Aorta (tissue), 5 donors: ENCODE measurements around the gene MYO3B. TPM values are rescaled to one million over a fixed set of nuclear protein-coding genes. Genes with fewer than 3 reads are reported as not detected.
"Not testable (repeated sequence)": the region's sequence is repeated elsewhere in the genome, so short reads cannot be mapped to it uniquely, and the experiment has no call there.

Source experiments
- ATAC-seq: fragments of 200-7000 bp; cut with Tn5 transposase; one replicate; pipeline ENCODE4 v1.9.1; 2022; ENCODE audit warnings: moderate library complexity; ENCODE audit not compliant: low FRiP score
- DNase-seq, 2 donors: peaks; one replicate each; pipeline ENCODE4 v3.0.0-alpha.2; 2020
- H3K27ac ChIP-seq, 2 donors: one replicate each; pipeline ENCODE4 v1.5.1; 2013; ENCODE audit warnings: low read length in 2 of 2, mild to moderate bottlenecking in 2 of 2, moderate library complexity in 2 of 2, control low read depth in 1 of 2, inconsistent platforms in 1 of 2, low read depth in 1 of 2
- H3K27me3 ChIP-seq, 2 donors: one replicate each; pipeline ENCODE4 v1.6.1; 2013; ENCODE audit warnings: control low read depth in 1 of 2, low read length in 1 of 2, mild to moderate bottlenecking in 1 of 2, moderate library complexity in 1 of 2; ENCODE audit not compliant: insufficient read depth in 2 of 2, control insufficient read depth in 1 of 2
- H3K36me3 ChIP-seq, 2 donors: one replicate each; pipeline ENCODE4 v1.6.1; 2013; ENCODE audit warnings: control low read depth in 1 of 2, low read length in 1 of 2, mild to moderate bottlenecking in 1 of 2; ENCODE audit not compliant: insufficient read depth in 2 of 2, control insufficient read depth in 1 of 2
- H3K4me1 ChIP-seq, 2 donors: one replicate each; pipeline ENCODE4 v1.6.1; 2013; ENCODE audit warnings: low read length in 2 of 2, control low read depth in 1 of 2, mild to moderate bottlenecking in 1 of 2, moderate library complexity in 1 of 2; ENCODE audit not compliant: insufficient read depth in 2 of 2, control insufficient read depth in 1 of 2
- H3K4me3 ChIP-seq, 2 donors: one replicate each; pipeline ENCODE4 v1.5.1; 2013; ENCODE audit warnings: low read length in 2 of 2, control low read depth in 1 of 2, mild to moderate bottlenecking in 1 of 2
- H3K9me3 ChIP-seq: one replicate; pipeline ENCODE4 v1.6.1; 2013; ENCODE audit warnings: mild to moderate bottlenecking, low read length; ENCODE audit not compliant: control insufficient read depth
- WGBS, 2 donors: extraction: QIAGEN DNeasy Blood & Tissue Kit; methylation state at CpG; one replicate each; pipeline ENCODE4 v1.1.7; 2013; 5-methylcytosine and 5-hydroxymethylcytosine counted together
- intact Hi-C, 2 donors: fragments of 100-400 bp; cut with DNase I; formaldehyde crosslinking; loops; one replicate each; pipeline versions ENCODE4 v1.14.2 to v1.15.0; 2022
- polyA plus RNA-seq, 2 donors: library from polyadenylated mRNA; stranded (reverse); fragments of 200-250 nt; gene quantifications; one replicate each; pipeline ENCODE4 v1.2.3, GENCODE V29; 2013
- total RNA-seq, 2 donors: library from RNA; stranded (reverse); fragmentation: NEBNext Ultra II Directional; extraction: Animal tissue kit (Norgen Biotek cat#: 25700); gene quantifications; one replicate each; pipeline ENCODE4 v1.2.1, GENCODE V29; 2021
- donor health status: healthy with polysubstance abuse.
- donor health status: Bipolar disorder and iron deficiency.
- donor health status: DM: no; HTN: no; CAD: no.
- donor health status: DM: no; HTN: no; CAD: no.
- donor health status: DM: yes; HTN: yes; CAD: no.

MYO3B gene
- total and polyA plus RNA-seq, 4 donors: 0.05 to 0.32 TPM; not detected in 2

DNA sequence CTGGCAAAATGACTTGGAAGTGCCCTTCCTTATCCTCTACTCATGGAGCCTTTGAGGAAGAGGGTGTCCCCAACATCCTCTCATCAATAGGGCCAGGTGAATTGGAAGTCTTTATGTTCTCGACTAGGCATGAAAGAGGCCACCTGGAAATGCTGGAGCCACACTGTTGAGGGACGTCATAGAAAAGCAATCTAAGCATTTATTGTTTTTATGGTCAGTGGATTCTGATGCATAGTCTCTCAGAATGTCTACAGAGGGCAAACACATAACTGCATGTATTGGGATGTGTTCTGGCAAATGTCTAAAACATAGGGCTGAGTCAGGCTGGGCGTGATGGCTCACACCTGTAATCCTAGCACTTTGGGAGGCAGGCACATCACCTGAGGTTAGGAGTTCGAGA lies 290.6 kb downstream of the MYO3B start:
- Histone ChIP-seq H3K9me3 (no peaks in the 10 kb centered on the region), H3K4me3 (no peak overlapping the region), H3K36me3 (no peaks in the 10 kb centered on the region), H3K4me1 (peaks cover 0 to 2% of the 10 kb centered on the region in 2 donors), H3K27ac (no peak overlapping the region), H3K27me3 (no peaks in the 10 kb centered on the region)
- intact Hi-C loops: no loop called here
- DNase-seq (no peak), ATAC-seq (no peak)
- 91 to 93% methylated on average over 4 of the region's 4 CpGs for WGBS, 2 donors

DNA sequence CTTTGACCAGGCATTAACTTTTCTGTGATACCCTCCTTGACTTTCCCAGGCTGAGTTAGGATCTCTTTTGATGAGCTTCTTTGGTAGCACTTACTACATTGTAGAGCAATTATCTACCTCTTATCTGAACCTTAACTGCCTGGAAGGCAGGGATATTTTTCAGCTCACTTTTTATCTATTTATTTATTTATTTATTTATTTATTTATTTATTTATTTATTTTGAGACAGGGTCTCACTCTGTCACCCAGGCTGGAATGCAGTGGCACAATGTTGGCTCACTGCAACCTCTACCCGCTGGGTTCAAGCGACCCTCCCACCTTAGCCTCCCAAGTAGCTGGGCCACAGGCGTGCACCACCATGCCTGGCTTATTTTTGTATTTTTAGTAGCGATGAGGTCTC lies 294.6 kb downstream of the MYO3B start:
- H3K4me1 ChIP-seq, H3K4me3 ChIP-seq, H3K9me3 ChIP-seq, H3K36me3 ChIP-seq, DNase-seq, H3K27me3 ChIP-seq, H3K27ac ChIP-seq, intact Hi-C loops, ATAC-seq: not testable (repeated sequence)
- WGBS, 2 donors: 85 to 99% methylated on average over 4 of the region's 4 CpGs

DNA sequence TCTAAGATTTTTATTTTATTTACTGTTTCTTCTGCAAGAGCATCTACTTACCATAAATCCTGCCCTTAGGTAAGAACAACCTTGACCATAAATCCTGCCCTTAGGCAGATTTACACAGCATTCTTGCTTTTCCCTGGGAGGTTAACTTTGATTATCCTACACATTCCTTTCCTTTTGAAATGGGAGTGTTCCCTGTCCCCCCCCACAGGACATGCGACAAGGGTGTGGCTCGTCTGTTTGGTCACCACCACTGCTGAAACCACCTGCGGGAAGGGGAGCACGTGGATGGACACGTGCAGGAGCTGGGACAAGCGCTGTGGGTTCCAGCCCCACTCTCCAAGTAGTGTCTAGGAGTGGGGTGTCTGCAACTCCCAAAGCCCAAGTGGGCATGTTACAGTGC lies 297.9 kb downstream of the MYO3B start:
- Histone ChIP-seq H3K9me3 (no peaks in the 10 kb centered on the region), H3K27me3 (no peaks in the 10 kb centered on the region), H3K4me1 (no peaks in the 10 kb centered on the region), H3K27ac (no peak overlapping the region), H3K36me3 (no peaks in the 10 kb centered on the region), H3K4me3 (no peak overlapping the region)
- ATAC-seq: no peak
- no peak for DNase-seq
- 85 to 90% methylated on average over 6 of the region's 6 CpGs for WGBS, 2 donors
- intact Hi-C loops: no loop called here

DNA sequence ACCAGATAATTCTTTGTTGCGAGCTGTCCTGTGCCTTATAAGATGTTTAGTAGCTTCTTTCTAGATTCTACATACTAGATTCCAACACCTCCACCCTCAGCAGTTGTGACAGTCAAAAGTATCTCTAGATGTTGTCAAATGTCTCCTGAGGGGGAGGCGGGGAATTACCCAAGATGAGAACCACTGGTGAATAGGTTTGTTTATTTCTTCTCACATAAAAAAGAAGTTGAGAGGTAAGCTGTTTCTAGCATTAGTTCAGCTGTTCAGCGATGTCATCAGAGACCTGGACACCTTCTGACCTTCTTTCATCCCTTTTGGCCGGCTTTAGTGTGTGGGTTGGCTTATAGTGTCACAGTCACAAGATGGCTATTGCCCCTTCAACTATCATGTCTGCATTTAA lies 299.7 kb downstream of the MYO3B start:
- 68 to 70% methylated on average over 4 of the region's 4 CpGs for WGBS, 2 donors
- ATAC-seq (no peak), DNase-seq (no peak)
- H3K4me3 ChIP-seq: no peak overlapping the region
- H3K4me1 ChIP-seq: no peaks in the 10 kb centered on the region
- H3K9me3 ChIP-seq: no peaks in the 10 kb centered on the region
- intact Hi-C loops: no loop called here
- H3K27ac ChIP-seq: no peak overlapping the region
- H3K27me3 ChIP-seq: no peaks in the 10 kb centered on the region
- no peaks in the 10 kb centered on the region for H3K36me3 ChIP-seq

DNA sequence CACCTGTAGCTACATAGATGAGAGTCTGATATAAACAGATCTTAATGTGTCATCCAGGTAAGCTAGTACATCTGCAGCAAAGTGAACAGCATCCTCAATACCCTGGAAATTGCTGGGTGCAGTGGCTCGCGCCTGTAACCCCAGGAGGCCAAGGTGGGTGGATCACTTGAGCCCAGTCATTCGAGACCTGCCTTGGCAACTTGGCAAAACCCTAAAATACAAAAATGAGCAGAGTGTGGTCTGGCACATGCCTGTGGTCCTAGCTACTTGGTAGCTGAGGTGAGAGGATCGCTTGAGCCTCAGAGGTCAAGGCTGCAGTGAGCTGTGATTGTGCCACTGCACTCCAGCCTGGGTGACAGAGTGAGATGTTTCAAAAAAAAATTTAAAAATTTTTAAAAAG lies 303.3 kb downstream of the MYO3B start:
- Histone ChIP-seq H3K9me3 (no peaks in the 10 kb centered on the region), H3K36me3 (no peaks in the 10 kb centered on the region), H3K27ac (no peak overlapping the region), H3K4me1 (no peaks in the 10 kb centered on the region), H3K4me3 (no peak overlapping the region), H3K27me3 (no peaks in the 10 kb centered on the region)
- intact Hi-C loops: loop anchor here in 1 of 2 donors (10.0 kb wide), 1 partner anchor 234 kb away; the partner anchor contains the start of gene SP5
- ATAC-seq (no peak), DNase-seq (no peak)
- 84 to 91% methylated on average over 4 of the region's 4 CpGs for WGBS, 2 donors

DNA sequence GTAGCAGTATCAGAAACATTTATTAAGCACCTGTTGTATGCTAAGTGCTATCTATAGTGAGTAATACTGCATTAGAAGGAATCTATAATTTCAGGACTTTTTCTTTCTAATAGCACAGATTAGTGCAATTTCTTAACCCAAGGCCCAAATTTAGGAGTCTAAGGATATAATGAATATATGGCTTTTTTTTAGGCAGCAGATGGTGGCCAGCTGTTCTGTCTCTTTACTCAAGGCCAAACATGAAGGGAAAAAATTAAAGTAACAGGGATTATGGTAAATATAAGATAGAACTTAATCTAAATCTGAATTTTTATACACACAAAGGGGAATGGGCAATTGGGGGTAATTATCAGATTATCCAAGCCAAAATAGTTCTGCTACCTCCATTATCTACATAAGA lies 306.6 kb downstream of the MYO3B start:
- ATAC-seq (no peak), DNase-seq (no peak)
- Histone ChIP-seq H3K9me3 (no peaks in the 10 kb centered on the region), H3K4me3 (no peak overlapping the region), H3K27me3 (no peaks in the 10 kb centered on the region), H3K27ac (no peak overlapping the region), H3K36me3 (no peaks in the 10 kb centered on the region), H3K4me1 (no peaks in the 10 kb centered on the region)
- intact Hi-C loops: loop anchor here in 1 of 2 donors (10.0 kb wide), 1 partner anchor 230 kb away; the partner anchor contains the start of gene SP5

DNA sequence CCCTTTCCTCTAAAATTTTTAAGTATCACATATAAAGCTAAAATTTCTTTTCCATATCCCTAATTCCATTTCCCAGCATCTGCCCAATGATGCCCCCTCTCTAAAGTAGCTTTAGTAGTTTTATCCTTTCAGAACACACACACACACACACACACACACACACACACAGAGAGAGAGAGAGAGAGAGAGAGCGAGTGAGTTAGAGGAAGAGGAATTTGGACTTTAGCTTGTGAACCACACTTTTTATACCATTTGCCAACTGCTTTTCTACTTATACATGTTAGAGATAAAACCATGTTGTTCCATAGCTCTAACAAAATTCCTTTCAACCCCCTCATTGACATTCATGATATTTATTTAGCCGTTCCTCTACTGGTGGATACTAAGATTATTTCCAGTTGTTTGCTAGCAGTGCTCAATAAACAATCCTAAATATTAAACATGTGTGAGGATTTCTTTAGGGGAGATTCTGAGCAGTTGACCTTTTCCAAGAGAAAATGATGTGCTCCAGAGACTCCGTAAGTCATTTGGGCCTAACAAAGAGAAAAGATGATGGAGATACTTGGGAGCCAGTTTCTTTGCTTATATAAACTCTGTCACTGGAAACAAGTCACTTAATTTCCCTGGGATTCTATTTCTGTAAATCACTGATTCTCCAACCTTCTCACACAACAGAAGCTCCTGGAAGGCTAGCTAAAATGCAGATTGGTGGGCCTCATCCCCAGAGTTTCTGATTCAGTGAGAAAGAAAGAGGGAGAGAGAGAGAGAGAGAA lies 307.5 kb downstream of the MYO3B start:
- intact Hi-C loops: loop anchor here (2.0 to 10.0 kb wide), 3 partner anchors 229 to 329 kb away; partner anchors contain the start of gene SP5 (in 2 of the 2)
- H3K4me1 ChIP-seq: no peaks in the 10 kb centered on the region
- H3K36me3 ChIP-seq: no peaks in the 10 kb centered on the region
- H3K27me3 ChIP-seq: no peaks in the 10 kb centered on the region
- ATAC-seq (no peak), DNase-seq (no peak)
- 64 to 72% methylated on average over 3 of the region's 3 CpGs for WGBS, 2 donors
- no peak overlapping the region for H3K4me3 ChIP-seq
- H3K27ac ChIP-seq: no peak overlapping the region
- H3K9me3 ChIP-seq: no peaks in the 10 kb centered on the region

DNA sequence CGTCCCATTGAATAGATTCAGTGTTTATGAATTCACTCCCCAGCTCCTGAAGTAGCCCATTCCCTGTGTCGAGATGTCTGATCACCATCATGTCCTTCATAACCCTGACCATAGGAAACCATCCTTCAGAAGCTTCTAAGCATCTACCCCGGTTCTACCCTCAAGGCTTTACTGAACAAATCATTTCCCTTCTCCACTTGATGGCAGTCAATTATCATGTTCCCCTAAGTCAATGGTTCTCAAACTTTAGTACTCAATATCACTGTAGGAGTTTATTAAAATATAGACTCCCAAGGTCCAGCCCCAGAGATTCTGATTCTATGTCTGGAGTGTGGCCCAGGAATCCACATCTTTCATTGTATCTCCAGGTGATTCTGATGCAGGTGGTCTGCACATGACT lies 308.8 kb downstream of the MYO3B start:
- no peaks in the 10 kb centered on the region for H3K4me1 ChIP-seq
- no peak overlapping the region for H3K27ac ChIP-seq
- no peak overlapping the region for H3K4me3 ChIP-seq
- H3K36me3 ChIP-seq: no peaks in the 10 kb centered on the region
- H3K27me3 ChIP-seq: no peaks in the 10 kb centered on the region
- ATAC-seq (peak; percentile 63), DNase-seq (no peak)
- no peaks in the 10 kb centered on the region for H3K9me3 ChIP-seq
- intact Hi-C loops: loop anchor here (2.0 to 10.0 kb wide), 3 partner anchors 228 to 328 kb away; partner anchors contain the start of gene SP5 (in 2 of the 2)
- 69 to 71% methylated on average over 3 of the region's 3 CpGs for WGBS, 2 donors

DNA sequence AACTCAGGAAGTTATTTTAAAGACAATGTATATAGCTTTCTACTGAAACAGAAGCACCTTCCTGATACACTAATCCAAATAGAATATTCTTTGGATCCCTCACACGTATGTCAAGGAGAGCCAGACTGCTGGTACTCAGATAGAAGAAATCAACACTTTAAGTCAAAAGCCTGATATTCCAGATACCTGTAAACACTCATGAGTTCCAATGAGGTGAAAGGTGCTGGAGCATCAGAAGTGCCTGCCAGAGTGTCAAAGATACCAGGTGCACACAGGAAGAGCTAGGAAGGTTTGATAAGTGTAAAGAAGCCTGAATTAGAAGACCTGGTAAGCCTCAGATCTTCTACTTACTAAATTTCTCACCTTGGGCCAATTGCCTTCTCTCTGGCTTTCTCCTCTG lies 310.9 kb downstream of the MYO3B start:
- ATAC-seq: no peak
- intact Hi-C loops: loop anchor here (5.0 to 10.0 kb wide), 2 partner anchors 226 to 228 kb away; partner anchors contain the start of gene SP5 (in 2 of the 2)
- Histone ChIP-seq H3K36me3 (no peaks in the 10 kb centered on the region), H3K4me3 (no peak overlapping the region), H3K9me3 (no peaks in the 10 kb centered on the region), H3K27ac (no peak overlapping the region), H3K4me1 (no peaks in the 10 kb centered on the region), H3K27me3 (no peaks in the 10 kb centered on the region)
- whole genome bisulfite sequencing, 2 donors: 69 to 84% methylated on average over 1 of the region's 1 CpG
- DNase-seq: no peak
